CD4-positive, alpha-beta memory T cell (primary cell): ENCODE results near the gene FAM234A. TPM values are rescaled to one million over a fixed set of nuclear protein-coding genes. Genes with fewer than 3 reads are reported as not detected.

ENCODE experiments used
- CTCF ChIA-PET: fragments of 350-600 bp; sonication (Branson Sonifier 250); formaldehyde crosslinking; loops from one replicate; lab custom pipeline; 2021; ENCODE audit warnings: inconsistent platforms; ENCODE audit not compliant: partially characterized antibody; lab: Charles Lee
- POLR2A ChIA-PET: fragments of 350-600 bp; sonication (Branson Sonifier 250); formaldehyde crosslinking; loops from one replicate; lab custom pipeline; 2021; ENCODE audit not compliant: partially characterized antibody; lab: Charles Lee
- DNase-seq, 5 donors: peaks; one replicate each; pipeline versions ENCODE4 v3.0.0 to v3.0.0-alpha.2; 2020 to 2022; ENCODE audit warnings: mixed read lengths in 1 of 5
- H3K27ac ChIP-seq: one replicate; pipeline ENCODE4 v1.7.0; 2013; ENCODE audit warnings: low read depth, low read length
- H3K27me3 ChIP-seq: 2 replicates; pipeline ENCODE4 v1.7.0; 2013; ENCODE audit warnings: mild to moderate bottlenecking, low read length, moderate library complexity; ENCODE audit not compliant: insufficient read depth
- H3K36me3 ChIP-seq: 2 replicates; pipeline ENCODE4 v1.7.0; 2013; ENCODE audit warnings: mild to moderate bottlenecking, low read length, moderate library complexity; ENCODE audit not compliant: insufficient read depth
- H3K4me1 ChIP-seq: 2 replicates; pipeline ENCODE4 v1.7.0; 2013; ENCODE audit warnings: mild to moderate bottlenecking, low read length, moderate library complexity; ENCODE audit not compliant: insufficient read depth
- H3K4me3 ChIP-seq, 2 donors: one replicate each; pipeline ENCODE4 v1.7.0; 2013; ENCODE audit warnings: low read length in 2 of 2, mild to moderate bottlenecking in 1 of 2
- H3K9me3 ChIP-seq, 2 donors: one replicate each; pipeline ENCODE4 v1.7.0; 2013; ENCODE audit warnings: low read length in 2 of 2, control low read depth in 1 of 2; ENCODE audit not compliant: control insufficient read depth in 1 of 2
- H3K27ac Mint-ChIP-seq, 7 donors: one replicate each; pipeline ENCODE4 v1.8.0; 2020 to 2021; ENCODE audit warnings: mixed read lengths in 7 of 7, mild to moderate bottlenecking in 6 of 7, inconsistent platforms in 3 of 7, moderate library complexity in 3 of 7
- H3K27me3 Mint-ChIP-seq, 2 donors: one replicate each; pipeline ENCODE4 v1.8.0; 2020 to 2021; ENCODE audit warnings: mixed read lengths in 2 of 2
- H3K36me3 Mint-ChIP-seq, 2 donors: one replicate each; pipeline ENCODE4 v1.8.0; 2020 to 2021; ENCODE audit warnings: mixed read lengths in 2 of 2, inconsistent platforms in 1 of 2, mild to moderate bottlenecking in 1 of 2
- H3K4me1 Mint-ChIP-seq, 4 donors: one replicate each; pipeline ENCODE4 v1.8.0; 2020 to 2021; ENCODE audit warnings: mixed read lengths in 4 of 4, mild to moderate bottlenecking in 1 of 4
- H3K4me3 Mint-ChIP-seq, 8 donors: one replicate each; pipeline ENCODE4 v1.8.0; 2020 to 2021; ENCODE audit warnings: mixed read lengths in 8 of 8, mild to moderate bottlenecking in 7 of 8, moderate library complexity in 6 of 8, inconsistent platforms in 3 of 8
- H3K9me3 Mint-ChIP-seq, 8 donors: one replicate each; pipeline ENCODE4 v1.8.0; 2020 to 2021; ENCODE audit warnings: mixed read lengths in 8 of 8, mild to moderate bottlenecking in 5 of 8, inconsistent platforms in 3 of 8, moderate library complexity in 1 of 8
- intact Hi-C: fragments of 100-400 bp; cut with micrococcal nuclease; formaldehyde crosslinking; loops from one replicate; pipeline ENCODE4 v1.15.1; 2023
- polyA plus RNA-seq, 2 donors: library from polyadenylated mRNA; unstranded; fragments of 300-500 nt; fragmentation: Illumina TruSeq; gene quantifications; one replicate each; pipeline ENCODE4 v1.2.3, GENCODE V29; 2021
- total RNA-seq, 2 experiments: library from RNA; stranded (reverse); gene quantifications; one replicate each; pipeline ENCODE4 v1.2.3, GENCODE V29; 2021

The FAM234A gene
- total and polyA plus RNA-seq, 4 experiments from 2014 or later, result 18.2 to 41.1 (median 34.9) TPM

GRCh38 chr16:291539-291938 is 56.9 kb downstream of the FAM234A start:
- no peak overlapping the region for H3K27ac ChIP-seq
- Mint-ChIP-seq H3K36me3 (peaks cover 17 to 34% of the 10 kb centered on the region in 2 donors), H3K27me3 (no peaks in the 10 kb centered on the region), H3K4me1 (no peaks in the 10 kb centered on the region), H3K9me3 (peaks cover 0 to 3% (median 0%) of the 10 kb centered on the region in 8 donors), H3K27ac (no peak overlapping the region), H3K4me3 (no peak overlapping the region)
- CTCF ChIA-PET, result no interaction called here
- H3K4me3 ChIP-seq, result no peak overlapping the region
- intact Hi-C loops, result no loop called here
- H3K36me3 ChIP-seq, result peaks cover 35% of the 10 kb centered on the region
- no peaks in the 10 kb centered on the region for H3K9me3 ChIP-seq
- no peaks in the 10 kb centered on the region for H3K27me3 ChIP-seq
- POLR2A ChIA-PET, result no interaction called here
- no peaks in the 10 kb centered on the region for H3K4me1 ChIP-seq
- no peak for DNase-seq

GRCh38 chr16:293043-293775 is 58.6 kb downstream of the FAM234A start:
- Mint-ChIP-seq H3K36me3 (peaks cover 9 to 25% of the 10 kb centered on the region in 2 donors), H3K27me3 (no peaks in the 10 kb centered on the region), H3K4me1 (no peaks in the 10 kb centered on the region), H3K9me3 (no peaks in the 10 kb centered on the region), H3K27ac (no peak overlapping the region), H3K4me3 (no peak overlapping the region)
- H3K4me3 ChIP-seq, result no peak overlapping the region
- no peak overlapping the region for H3K27ac ChIP-seq
- no peaks in the 10 kb centered on the region for H3K27me3 ChIP-seq
- POLR2A ChIA-PET, result no interaction called here
- H3K4me1 ChIP-seq, result no peaks in the 10 kb centered on the region
- no peaks in the 10 kb centered on the region for H3K9me3 ChIP-seq
- intact Hi-C loops, result no loop called here
- DNase-seq, result no peak
- CTCF ChIA-PET, result no interaction called here
- peaks cover 36% of the 10 kb centered on the region for H3K36me3 ChIP-seq

GRCh38 chr16:296276-296675 is 61.7 kb downstream of the FAM234A start:
- H3K36me3 ChIP-seq, result peaks cover 29% of the 10 kb centered on the region
- no peaks in the 10 kb centered on the region for H3K9me3 Mint-ChIP-seq

GRCh38 chr16:296806-297510 is 62.3 kb downstream of the FAM234A start:
- intact Hi-C loops, result no loop called here
- ChIA-PET POLR2A (no interaction called here), CTCF (interaction anchor here (1.5 kb wide), 1 partner anchor 190 kb away, joined by 4 read pairs; no protein-coding TSS in a partner anchor)
- Histone ChIP-seq H3K27ac (no peak overlapping the region), H3K27me3 (no peaks in the 10 kb centered on the region), H3K4me1 (no peaks in the 10 kb centered on the region), H3K9me3 (no peaks in the 10 kb centered on the region), H3K36me3 (peaks cover 24% of the 10 kb centered on the region), H3K4me3 (no peak overlapping the region)
- no peaks in the 10 kb centered on the region for H3K9me3 Mint-ChIP-seq
- DNase-seq, result no peak
- H3K4me1 Mint-ChIP-seq, result no peaks in the 10 kb centered on the region
- H3K27ac Mint-ChIP-seq, result no peak overlapping the region
- no peaks in the 10 kb centered on the region for H3K27me3 Mint-ChIP-seq
- no peak overlapping the region for H3K4me3 Mint-ChIP-seq
- H3K36me3 Mint-ChIP-seq, result peaks cover 5 to 28% of the 10 kb centered on the region in 2 donors

More at GRCh38 chr16:296276-296675, 61.7 kb downstream of the FAM234A start:
- no peaks in the 10 kb centered on the region for H3K4me1 ChIP-seq
- H3K9me3 ChIP-seq, result no peaks in the 10 kb centered on the region
- ChIA-PET POLR2A (no interaction called here), CTCF (interaction anchor here (1.5 kb wide), 1 partner anchor 190 kb away, joined by 4 read pairs; no protein-coding TSS in a partner anchor)
- no peaks in the 10 kb centered on the region for H3K27me3 ChIP-seq
- no peak overlapping the region for H3K4me3 ChIP-seq
- H3K27ac ChIP-seq, result no peak overlapping the region
- Mint-ChIP-seq H3K4me1 (no peaks in the 10 kb centered on the region), H3K27me3 (no peaks in the 10 kb centered on the region), H3K4me3 (no peak overlapping the region), H3K36me3 (peaks cover 6 to 29% of the 10 kb centered on the region in 2 donors), H3K27ac (no peak overlapping the region)
- intact Hi-C loops, result no loop called here
- no peak for DNase-seq

- H3K36me3 ChIP-seq, result peaks cover 24% of the 10 kb centered on the region
- Mint-ChIP-seq H3K27me3 (no peaks in the 10 kb centered on the region), H3K9me3 (no peaks in the 10 kb centered on the region), H3K4me3 (no peak overlapping the region), H3K36me3 (peaks cover under 1 to 27% of the 10 kb centered on the region in 2 donors), H3K27ac (no peak overlapping the region), H3K4me1 (no peaks in the 10 kb centered on the region)
- peak in 1 of 5 donors; percentile 5 for DNase-seq
- intact Hi-C loops, result no loop called here
- no peak overlapping the region for H3K27ac ChIP-seq
- no peaks in the 10 kb centered on the region for H3K4me1 ChIP-seq
- H3K9me3 ChIP-seq, result no peaks in the 10 kb centered on the region
- ChIA-PET CTCF (no interaction called here), POLR2A (no interaction called here)
- H3K4me3 ChIP-seq, result no peak overlapping the region
- H3K27me3 ChIP-seq, result no peaks in the 10 kb centered on the region
Observed at GRCh38 chr16:297832-298231, 63.2 kb downstream of the FAM234A start.

GRCh38 chr16:301235-301634 is 66.6 kb downstream of the FAM234A start:
- Histone ChIP-seq H3K4me1 (no peaks in the 10 kb centered on the region), H3K4me3 (no peak overlapping the region), H3K27me3 (no peaks in the 10 kb centered on the region), H3K27ac (no peak overlapping the region), H3K36me3 (peaks cover 28% of the 10 kb centered on the region), H3K9me3 (no peaks in the 10 kb centered on the region)
- peaks cover 0 to 3% (median 1%) of the 10 kb centered on the region in 4 donors for H3K4me1 Mint-ChIP-seq
- no peaks in the 10 kb centered on the region for H3K27me3 Mint-ChIP-seq
- no peaks in the 10 kb centered on the region for H3K9me3 Mint-ChIP-seq
- peaks cover 8 to 37% of the 10 kb centered on the region in 2 donors for H3K36me3 Mint-ChIP-seq
- no peak overlapping the region for H3K4me3 Mint-ChIP-seq
- CTCF ChIA-PET, result no interaction called here
- DNase-seq, result no peak
- POLR2A ChIA-PET, result no interaction called here
- no peak overlapping the region for H3K27ac Mint-ChIP-seq
- intact Hi-C loops, result no loop called here

- ChIA-PET CTCF (no interaction called here), POLR2A (no interaction called here)
- Mint-ChIP-seq H3K9me3 (no peaks in the 10 kb centered on the region), H3K27ac (no peak overlapping the region), H3K36me3 (peaks cover 13 to 42% of the 10 kb centered on the region in 2 donors), H3K4me1 (peaks cover 0 to 3% (median 1%) of the 10 kb centered on the region in 4 donors), H3K27me3 (no peaks in the 10 kb centered on the region), H3K4me3 (no peak overlapping the region)
- H3K27ac ChIP-seq, result no peak overlapping the region
- DNase-seq, result no peak
- peaks cover 30% of the 10 kb centered on the region for H3K36me3 ChIP-seq
- H3K4me1 ChIP-seq, result no peaks in the 10 kb centered on the region
- intact Hi-C loops, result no loop called here
- H3K27me3 ChIP-seq, result no peaks in the 10 kb centered on the region
- H3K4me3 ChIP-seq, result no peak overlapping the region
- H3K9me3 ChIP-seq, result no peaks in the 10 kb centered on the region
Observed at GRCh38 chr16:301950-302349, 67.3 kb downstream of the FAM234A start.
